Panc1 (cell line): ENCODE data around the gene EXOC7.

Experiments used
- POLR2AphosphoS5 ChIP-seq: IDR thresholded peaks from 2 replicates; pipeline ENCODE4 v1.6.1; 2012; ENCODE audit warnings: mild to moderate bottlenecking, low read depth, low read length, moderate library complexity
- REST ChIP-seq, 2 experiments: IDR thresholded peaks; 2 replicates each; pipeline ENCODE4 v1.6.1; 2011 to 2012; ENCODE audit warnings: low read depth in 2 of 2, control low read depth in 1 of 2, low read length in 1 of 2, mild to moderate bottlenecking in 1 of 2, moderate library complexity in 1 of 2; ENCODE audit not compliant: insufficient read depth in 1 of 2
- SIN3A ChIP-seq: IDR thresholded peaks from 2 replicates; pipeline ENCODE4 v1.6.1; 2012; ENCODE audit warnings: low read depth, mild to moderate bottlenecking, low read length, moderate library complexity, borderline replicate concordance; ENCODE audit not compliant: insufficient read depth
- TCF7L2 ChIP-seq: IDR thresholded peaks from 2 replicates; pipeline ENCODE4 v1.6.1; 2011; ENCODE audit warnings: mild to moderate bottlenecking, low read depth, low read length, inconsistent platforms
- TF ChIP-seq, protein P1 (sequence below): fragments of 450-650 bp; IDR thresholded peaks from 2 replicates; pipeline ENCODE4 v1.5.1; 2017; ENCODE audit warnings: mild to moderate bottlenecking

DNA sequence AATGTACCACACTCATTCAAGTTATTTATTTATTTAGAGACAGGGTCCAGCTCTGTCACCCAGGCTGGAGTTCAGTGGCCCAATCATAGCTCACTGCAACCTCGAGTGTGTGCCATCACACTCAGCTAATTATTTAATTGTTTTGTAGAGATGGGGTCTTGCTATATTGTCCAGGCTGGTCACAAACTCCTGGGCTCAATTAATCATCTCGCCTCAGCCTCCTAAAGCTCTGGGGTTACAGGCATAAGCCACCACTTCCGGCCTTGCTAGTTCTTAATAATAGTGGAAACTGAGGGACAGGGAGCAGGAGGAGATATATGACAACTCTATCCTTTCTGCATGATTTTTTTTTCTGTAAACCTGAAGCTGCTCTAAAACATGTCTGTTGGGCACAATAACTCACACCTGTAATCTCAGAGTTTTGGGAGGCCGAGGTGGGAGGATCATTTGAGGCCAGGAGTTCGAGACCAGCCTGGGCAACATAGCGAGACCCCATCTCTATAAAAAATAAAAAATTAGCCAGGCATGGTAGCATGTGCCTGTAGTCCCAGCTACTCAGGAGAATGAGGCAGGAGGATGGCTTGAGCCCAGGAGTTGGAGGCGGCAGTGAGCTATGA lies 11.7 kb upstream of the EXOC7 start:
- TF ChIP-seq, protein P1, sequence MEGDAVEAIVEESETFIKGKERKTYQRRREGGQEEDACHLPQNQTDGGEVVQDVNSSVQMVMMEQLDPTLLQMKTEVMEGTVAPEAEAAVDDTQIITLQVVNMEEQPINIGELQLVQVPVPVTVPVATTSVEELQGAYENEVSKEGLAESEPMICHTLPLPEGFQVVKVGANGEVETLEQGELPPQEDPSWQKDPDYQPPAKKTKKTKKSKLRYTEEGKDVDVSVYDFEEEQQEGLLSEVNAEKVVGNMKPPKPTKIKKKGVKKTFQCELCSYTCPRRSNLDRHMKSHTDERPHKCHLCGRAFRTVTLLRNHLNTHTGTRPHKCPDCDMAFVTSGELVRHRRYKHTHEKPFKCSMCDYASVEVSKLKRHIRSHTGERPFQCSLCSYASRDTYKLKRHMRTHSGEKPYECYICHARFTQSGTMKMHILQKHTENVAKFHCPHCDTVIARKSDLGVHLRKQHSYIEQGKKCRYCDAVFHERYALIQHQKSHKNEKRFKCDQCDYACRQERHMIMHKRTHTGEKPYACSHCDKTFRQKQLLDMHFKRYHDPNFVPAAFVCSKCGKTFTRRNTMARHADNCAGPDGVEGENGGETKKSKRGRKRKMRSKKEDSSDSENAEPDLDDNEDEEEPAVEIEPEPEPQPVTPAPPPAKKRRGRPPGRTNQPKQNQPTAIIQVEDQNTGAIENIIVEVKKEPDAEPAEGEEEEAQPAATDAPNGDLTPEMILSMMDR: no peak
- TF ChIP-seq POLR2AphosphoS5 (no peak), REST (IDR thresholded peaks at IDR 0.05; ENCODE audit: insufficient read depth in 1 of 2, low read depth in 2 of 2, low read length in 1 of 2) (no peak), TCF7L2 (no peak), SIN3A (no peak)
